ENCODE measurements around the gene KRT71. TPM values are rescaled to one million over a fixed set of nuclear protein-coding genes. Genes with fewer than 3 reads are reported as not detected.

Gene KRT71
- total RNA-seq, result not detected in 2 replicates

DNA sequence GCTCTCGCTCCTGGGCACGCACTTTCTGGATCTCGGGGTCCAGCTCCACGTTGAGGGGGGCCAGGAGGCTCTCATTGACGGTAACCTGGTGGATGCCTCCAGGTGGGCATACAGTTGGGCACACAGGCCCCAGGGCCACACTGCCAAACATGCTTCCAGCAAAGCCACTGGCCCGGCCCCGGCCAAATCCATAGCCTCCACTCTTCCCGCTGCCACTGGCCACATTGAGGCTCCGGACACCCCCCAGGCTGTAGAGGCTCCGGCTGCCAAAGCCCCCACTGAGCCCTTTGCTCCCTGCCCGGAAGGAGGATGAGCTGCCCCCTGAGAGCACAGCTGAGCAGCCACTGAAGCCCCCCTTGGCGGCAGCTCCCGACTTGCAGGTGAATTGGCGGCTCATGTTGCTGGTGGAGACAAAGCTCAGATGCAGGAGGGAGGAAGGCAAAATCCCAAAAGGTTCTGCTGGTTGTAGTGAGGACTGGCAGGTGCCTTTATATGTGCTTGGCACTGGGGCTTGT is at the start of gene KRT71:
KRT71 (minus strand) TSS at position 465 of the 515 bp plus-strand sequence; CDS start at position 397, 68 bp downstream.

DNA sequence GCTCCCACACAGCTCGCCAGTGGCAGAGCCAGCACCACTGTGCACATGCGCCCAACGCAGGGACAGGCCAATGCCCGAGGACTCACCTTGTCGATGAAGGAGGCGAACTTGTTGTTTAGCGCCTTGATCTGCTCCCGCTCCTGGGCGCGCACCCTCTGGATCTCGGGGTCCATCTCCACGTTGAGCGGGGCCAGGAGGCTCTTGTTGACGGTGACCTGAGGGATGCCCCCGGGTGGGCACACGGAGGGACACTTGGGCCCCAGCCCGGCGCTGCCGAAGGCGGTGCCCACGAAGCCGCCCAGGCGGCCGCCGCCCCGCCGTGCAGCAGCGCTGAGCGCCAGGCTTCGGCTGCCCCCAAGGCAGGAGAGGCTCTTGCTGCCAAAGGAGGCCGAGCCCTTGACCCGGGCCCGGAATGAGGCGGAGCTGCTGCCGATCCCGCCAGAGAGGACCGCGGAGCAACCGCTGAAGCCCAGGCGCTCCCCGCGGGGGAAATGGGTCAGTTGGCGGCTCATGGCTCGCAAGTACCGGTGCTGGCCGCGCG is 48.1 kb upstream of the KRT71 start, which contains the start of gene KRT72:
KRT72 (minus strand) TSS at position 523 of the 541 bp plus-strand sequence; CDS start at position 512, 11 bp downstream.

DNA sequence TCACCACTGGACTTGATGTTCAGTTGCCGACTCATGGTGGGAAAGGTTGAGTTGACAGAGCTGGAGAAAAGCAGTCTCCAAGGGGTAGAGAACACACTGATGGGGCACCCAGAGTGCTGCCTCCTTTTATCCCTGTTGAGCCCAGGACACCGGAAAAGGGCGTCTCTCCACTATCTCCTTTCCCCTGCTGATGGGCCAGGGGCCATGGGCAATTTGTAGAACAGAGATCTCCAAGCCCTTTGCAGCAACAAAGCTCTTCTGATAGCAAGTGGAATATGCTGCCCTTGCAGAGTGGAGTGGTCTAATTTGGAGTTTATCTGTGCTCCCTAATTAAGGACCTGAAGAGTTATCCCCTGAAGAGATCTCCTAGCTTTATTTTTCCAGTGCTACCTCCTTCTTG is 20.8 kb upstream of the KRT71 start, which contains the start of gene KRT74:
KRT74 (minus strand) TSS at position 101 of the 400 bp plus-strand sequence; CDS start at position 35, 66 bp downstream.

DNA sequence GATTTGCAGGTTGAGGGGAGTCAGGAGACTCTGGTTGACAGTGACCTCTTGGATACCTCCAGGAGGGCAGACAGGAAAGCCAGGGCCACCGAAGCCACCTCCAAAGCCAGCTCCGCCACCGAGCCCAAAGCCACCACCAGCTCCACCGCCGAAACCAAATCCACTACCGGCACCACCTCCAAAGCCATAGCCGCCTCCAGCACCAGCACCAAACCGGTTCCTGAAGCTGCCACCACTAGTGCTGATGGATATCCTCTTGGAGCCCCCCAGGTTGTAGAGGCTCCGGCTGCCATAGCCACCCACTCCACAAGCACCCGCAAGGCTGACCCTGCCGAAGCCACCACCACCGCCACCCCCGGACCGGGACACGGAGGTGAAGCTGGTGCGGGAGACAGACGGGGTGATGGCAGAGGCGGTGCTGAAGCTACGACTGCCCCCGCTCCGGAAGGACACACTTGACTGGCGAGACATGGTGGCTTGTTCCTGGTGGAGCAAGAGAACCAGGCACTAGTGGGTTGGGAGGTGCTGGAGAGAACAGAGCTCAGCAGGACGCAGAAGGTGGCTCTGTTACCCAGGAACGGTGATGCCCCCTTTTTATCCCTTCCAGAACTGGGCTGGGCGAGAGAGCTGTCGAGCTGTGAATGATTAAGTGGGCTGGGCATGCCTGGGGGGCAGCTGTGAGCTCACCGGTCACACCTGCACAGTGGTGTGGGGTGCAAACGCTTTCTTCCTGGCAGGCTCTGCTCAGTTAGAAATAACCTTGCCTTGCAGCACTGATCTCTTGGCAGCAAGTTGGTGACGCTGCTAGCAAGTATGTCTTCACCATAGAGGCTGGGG is 32.9 kb downstream of the KRT71 start, which contains the start of gene KRT5:
KRT5 (minus strand) TSS at position 569 of the 837 bp plus-strand sequence; CDS start at position 471, 98 bp downstream.

Other genes with a start within 250 kb of the KRT71 start
- gene KRT83, start 231.7 kb downstream of the KRT71 start, total RNA-seq, result not detected in 2 replicates
- gene KRT85, start 185.7 kb downstream of the KRT71 start, total RNA-seq, result not detected in 2 replicates
- gene KRT84, start 167.5 kb downstream of the KRT71 start, total RNA-seq, result not detected in 2 replicates
- gene KRT82, start 146.8 kb downstream of the KRT71 start, total RNA-seq, result not detected in 2 replicates
- gene KRT75, start 118.8 kb downstream of the KRT71 start, total RNA-seq, result not detected in 2 replicates
- 1.9 and 4.1 TPM in 2 replicates for gene KRT6B, start 101.0 kb downstream of the KRT71 start, total RNA-seq
- not detected in 2 replicates for gene KRT6C, start 79.3 kb downstream of the KRT71 start, total RNA-seq
- gene KRT6A, start 59.9 kb downstream of the KRT71 start, total RNA-seq, result 3.4 and 40.3 TPM in 2 replicates
- gene KRT5, start 32.8 kb downstream of the KRT71 start, total RNA-seq, result 9.4 and 10.5 TPM in 2 replicates
- not detected in 2 replicates for gene KRT74, start 20.7 kb upstream of the KRT71 start, total RNA-seq
- gene KRT72, start 48.3 kb upstream of the KRT71 start, total RNA-seq, result not detected in 2 replicates
- not detected in 2 replicates for gene KRT73, start 65.4 kb upstream of the KRT71 start, total RNA-seq
- gene KRT2, start 99.1 kb upstream of the KRT71 start, total RNA-seq, result not detected in 2 replicates
- not detected in 2 replicates for gene KRT1, start 127.3 kb upstream of the KRT71 start, total RNA-seq
- not detected in 2 replicates for gene KRT77, start 150.4 kb upstream of the KRT71 start, total RNA-seq
- not detected in 2 replicates for gene KRT76, start 224.2 kb upstream of the KRT71 start, total RNA-seq
- not detected in 2 replicates for gene KRT3, start 243.0 kb upstream of the KRT71 start, total RNA-seq

Measured in hair follicle dermal papilla cell (primary cell).